OCI-LY3 (cell line): ENCODE data around the gene ATP1A3.

Experiments
- H2AFZ ChIP-seq: fragments of 200-600, 300-600 bp; shearing (Covaris generic); 2 replicates; pipeline ENCODE4 v1.6.0; 2014; ENCODE audit warnings: antibody characterized with exemption, low read depth, low read length
- H3K27ac ChIP-seq: fragments of 200-600, 300-600 bp; sonication (generic); 2 replicates; pipeline ENCODE4 v1.5.1; 2014; ENCODE audit warnings: mild to moderate bottlenecking, low read length, moderate library complexity, mixed read lengths
- H3K27me3 ChIP-seq: fragments of 200-600, 300-600 bp; sonication (generic); 2 replicates; pipeline ENCODE4 v1.6.1; 2014; ENCODE audit warnings: low read depth, low read length, mixed read lengths
- H3K36me3 ChIP-seq: fragments of 200-600, 300-600 bp; sonication (generic); replicated peaks from 2 replicates; pipeline ENCODE3; 2014; ENCODE audit warnings: low read depth, low read length, mixed read lengths
- H3K4me1 ChIP-seq: fragments of 300-600, 200-600 bp; sonication (generic); 2 replicates; pipeline ENCODE4 v1.6.1; 2014; ENCODE audit warnings: low read length, mixed read lengths
- H3K4me2 ChIP-seq: fragments of 200-600, 300-600 bp; sonication (generic); 2 replicates; pipeline ENCODE4 v1.6.1; 2014; ENCODE audit warnings: low read length, mixed read lengths
- H3K4me3 ChIP-seq: fragments of 300-600, 200-600 bp; sonication (generic); 2 replicates; pipeline ENCODE4 v1.5.1; 2014; ENCODE audit warnings: antibody characterized with exemption, mild to moderate bottlenecking, low read length, moderate library complexity
- H3K79me2 ChIP-seq: fragments of 300-600, 200-600 bp; shearing (Covaris generic); 2 replicates; pipeline ENCODE4 v1.6.1; 2014; ENCODE audit warnings: mild to moderate bottlenecking, low read length, mixed read lengths
- H3K9ac ChIP-seq: fragments of 300-600, 200-600 bp; shearing (Covaris generic); 2 replicates; pipeline ENCODE4 v1.6.0; 2014; ENCODE audit warnings: mild to moderate bottlenecking, low read length, moderate library complexity
- H3K9me3 ChIP-seq: fragments of 200-600, 300-600 bp; shearing (Covaris generic); 2 replicates; pipeline ENCODE4 v1.6.1; 2014; ENCODE audit warnings: low read length, mixed read lengths; ENCODE audit not compliant: insufficient read depth
- H4K20me1 ChIP-seq: fragments of 200-600, 300-600 bp; sonication (generic); 2 replicates; pipeline ENCODE4 v1.6.1; 2016; ENCODE audit warnings: low read length, mixed read lengths; ENCODE audit not compliant: insufficient read depth
- EZH2phosphoT487 ChIP-seq: fragments of 200-600 bp; shearing (Covaris generic); IDR thresholded peaks from 2 replicates; pipeline ENCODE4 v1.6.1; 2018; ENCODE audit warnings: antibody characterized with exemption, mixed run types, low read depth
- TF ChIP-seq, protein P1 (sequence below): fragments of 200-600, 300-600 bp; sonication (generic); IDR thresholded peaks from 2 replicates; pipeline ENCODE4 v1.5.1; 2014; ENCODE audit warnings: antibody characterized with exemption, low read length, low read depth

The ATP1A3 gene

DNA sequence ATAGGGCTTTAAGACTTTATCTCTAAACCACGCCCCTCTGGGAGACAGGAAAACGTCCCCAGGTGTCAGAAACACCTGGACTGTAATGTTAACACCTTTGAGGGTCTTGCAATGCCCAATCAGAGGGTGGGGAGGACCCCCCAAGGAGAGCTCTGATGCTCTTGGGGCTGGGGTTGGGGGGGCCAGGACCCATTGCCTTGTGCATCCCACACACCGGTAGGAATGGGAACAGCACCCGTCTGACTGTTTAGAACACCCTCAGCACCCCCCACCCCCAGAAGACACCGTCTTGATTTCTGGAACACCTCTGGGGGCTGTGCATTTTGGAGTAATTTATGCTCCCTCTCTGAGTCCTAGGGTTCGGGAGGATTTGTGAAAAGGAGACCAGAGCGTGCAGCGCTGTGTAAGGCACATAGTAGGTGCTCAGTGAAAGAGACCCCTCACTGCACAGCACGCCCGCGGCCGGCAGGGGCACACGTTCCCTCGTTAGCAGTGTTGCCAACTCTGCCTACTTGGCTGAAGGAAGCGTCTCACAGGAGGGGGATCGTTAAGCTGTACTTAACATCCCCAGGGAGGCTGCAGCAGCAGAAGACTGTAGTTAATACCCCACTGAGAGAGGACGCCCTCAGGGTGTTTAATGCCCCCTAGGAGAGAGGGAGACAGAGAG, 63.0 kb downstream of the ATP1A3 start:
- TF ChIP-seq EZH2phosphoT487: no peak
- TF ChIP-seq, protein P1, sequence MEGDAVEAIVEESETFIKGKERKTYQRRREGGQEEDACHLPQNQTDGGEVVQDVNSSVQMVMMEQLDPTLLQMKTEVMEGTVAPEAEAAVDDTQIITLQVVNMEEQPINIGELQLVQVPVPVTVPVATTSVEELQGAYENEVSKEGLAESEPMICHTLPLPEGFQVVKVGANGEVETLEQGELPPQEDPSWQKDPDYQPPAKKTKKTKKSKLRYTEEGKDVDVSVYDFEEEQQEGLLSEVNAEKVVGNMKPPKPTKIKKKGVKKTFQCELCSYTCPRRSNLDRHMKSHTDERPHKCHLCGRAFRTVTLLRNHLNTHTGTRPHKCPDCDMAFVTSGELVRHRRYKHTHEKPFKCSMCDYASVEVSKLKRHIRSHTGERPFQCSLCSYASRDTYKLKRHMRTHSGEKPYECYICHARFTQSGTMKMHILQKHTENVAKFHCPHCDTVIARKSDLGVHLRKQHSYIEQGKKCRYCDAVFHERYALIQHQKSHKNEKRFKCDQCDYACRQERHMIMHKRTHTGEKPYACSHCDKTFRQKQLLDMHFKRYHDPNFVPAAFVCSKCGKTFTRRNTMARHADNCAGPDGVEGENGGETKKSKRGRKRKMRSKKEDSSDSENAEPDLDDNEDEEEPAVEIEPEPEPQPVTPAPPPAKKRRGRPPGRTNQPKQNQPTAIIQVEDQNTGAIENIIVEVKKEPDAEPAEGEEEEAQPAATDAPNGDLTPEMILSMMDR: peak; percentile 47
- H3K27me3 ChIP-seq: peaks cover 43% of the 10 kb centered on the region
- peaks cover 64% of the 10 kb centered on the region for H3K4me1 ChIP-seq
- H3K9ac ChIP-seq: no peak overlapping the region
- no peaks in the 10 kb centered on the region for H3K9me3 ChIP-seq
- H3K4me2 ChIP-seq: no peak overlapping the region
- H3K36me3 ChIP-seq: no peaks in the 10 kb centered on the region
- H4K20me1 ChIP-seq: no peaks in the 10 kb centered on the region
- H2AFZ ChIP-seq: no peak overlapping the region
- no peaks in the 10 kb centered on the region for H3K79me2 ChIP-seq
- no peak overlapping the region for H3K4me3 ChIP-seq
- no peak overlapping the region for H3K27ac ChIP-seq

DNA sequence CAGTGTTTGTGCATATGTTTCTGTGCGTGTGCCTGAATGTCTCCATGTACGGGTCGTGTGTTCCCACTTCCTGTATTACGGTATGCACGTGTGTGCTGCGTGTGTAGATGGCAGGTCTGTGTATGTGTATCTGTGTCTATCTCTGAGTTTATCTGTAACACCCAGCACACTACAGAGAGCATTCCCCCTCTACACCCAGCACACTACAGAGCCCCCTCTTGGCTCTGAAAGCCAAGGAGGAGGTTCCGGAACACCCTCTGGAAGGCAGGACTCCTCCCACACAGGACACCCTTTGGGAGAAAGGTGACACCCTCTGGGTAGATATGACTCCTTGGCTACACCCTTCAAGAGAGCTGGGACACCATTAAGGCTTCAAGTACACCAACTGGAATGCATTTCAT, 63.7 kb downstream of the ATP1A3 start:
- H3K9me3 ChIP-seq: no peaks in the 10 kb centered on the region
- H3K36me3 ChIP-seq: no peaks in the 10 kb centered on the region
- no peak overlapping the region for H3K9ac ChIP-seq
- peak overlapping the region; percentile 80 for H3K4me3 ChIP-seq
- H3K79me2 ChIP-seq: no peaks in the 10 kb centered on the region
- no peaks in the 10 kb centered on the region for H4K20me1 ChIP-seq
- H3K27ac ChIP-seq: no peak overlapping the region
- TF ChIP-seq, protein P1: no peak
- TF ChIP-seq EZH2phosphoT487: no peak
- peaks cover 37% of the 10 kb centered on the region for H3K27me3 ChIP-seq
- peaks cover 64% of the 10 kb centered on the region for H3K4me1 ChIP-seq
- peak overlapping the region; percentile 96 for H3K4me2 ChIP-seq
- no peak overlapping the region for H2AFZ ChIP-seq

DNA sequence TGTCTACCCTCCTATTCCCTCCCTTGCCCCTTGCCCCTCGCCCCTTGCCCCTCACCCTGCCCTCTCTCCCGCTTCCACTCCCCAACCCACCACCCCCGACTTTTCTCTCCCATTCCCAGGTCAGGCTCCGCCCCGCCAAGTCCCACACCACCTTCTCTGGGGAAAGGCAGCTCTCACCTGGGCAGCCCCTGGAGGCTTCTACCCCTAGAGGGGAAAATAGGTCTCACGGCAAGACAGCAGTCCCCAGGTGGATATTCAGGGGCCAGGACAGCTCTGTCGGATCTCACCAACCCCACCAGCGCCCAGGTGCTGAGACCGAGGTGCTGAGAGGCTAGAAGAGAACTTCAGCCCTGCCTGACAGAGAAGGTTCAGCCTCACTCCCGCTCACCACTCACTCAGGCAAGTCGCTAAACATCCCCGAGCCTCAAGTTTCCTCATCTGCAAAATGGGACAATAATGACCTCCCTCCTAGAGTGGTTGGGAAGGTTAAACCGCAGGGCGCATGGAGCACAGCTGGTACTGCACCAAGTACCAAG, 64.4 kb downstream of the ATP1A3 start:
- Histone ChIP-seq H3K4me3 (peak overlapping the region; percentile 80), H3K79me2 (no peaks in the 10 kb centered on the region), H2AFZ (no peak overlapping the region), H3K4me2 (peak overlapping the region; percentile 96), H3K27ac (no peak overlapping the region), H3K36me3 (no peaks in the 10 kb centered on the region), H3K27me3 (peaks cover 40% of the 10 kb centered on the region), H3K4me1 (peaks cover 63% of the 10 kb centered on the region), H3K9me3 (no peaks in the 10 kb centered on the region), H4K20me1 (no peaks in the 10 kb centered on the region), H3K9ac (peak overlapping the region; percentile 76; the same call in 1 of the 2 replicates)
- no peak for TF ChIP-seq EZH2phosphoT487
- TF ChIP-seq, protein P1: no peak

DNA sequence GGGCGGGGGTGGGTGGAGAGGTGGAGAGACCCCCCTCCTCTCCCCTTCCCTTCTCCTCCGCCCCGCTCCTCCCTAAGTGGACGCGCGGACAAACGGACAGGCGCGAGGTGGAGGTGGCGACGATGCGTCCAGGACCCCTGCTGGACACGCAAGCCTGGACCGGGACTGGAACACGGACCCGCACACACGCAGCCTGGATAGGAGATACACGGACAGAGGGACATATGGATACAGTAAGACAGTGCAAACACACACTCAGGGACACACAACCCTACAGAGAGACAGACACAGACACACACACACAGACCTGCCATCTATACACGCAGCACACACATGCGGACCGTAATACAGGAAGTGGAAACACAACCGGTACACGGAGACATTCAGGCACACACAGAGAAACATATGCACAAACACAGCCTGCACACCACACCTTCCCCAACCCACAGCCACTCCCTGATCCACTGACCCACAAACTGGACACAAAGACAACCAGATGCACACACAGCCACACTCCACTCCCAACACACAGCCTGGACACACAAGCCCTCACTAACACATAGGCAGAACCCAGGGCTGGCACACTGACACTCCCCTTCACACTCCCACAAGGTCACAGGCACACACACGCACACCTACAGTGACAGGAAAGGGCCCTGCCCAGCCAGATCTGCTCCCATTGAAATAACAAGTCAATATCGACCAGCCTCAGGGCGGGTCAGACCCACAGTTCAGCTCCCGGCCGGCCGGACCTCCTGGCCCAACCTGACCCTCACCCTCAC, 65.1 kb downstream of the ATP1A3 start:
- peaks cover 46% of the 10 kb centered on the region for H3K27me3 ChIP-seq
- H3K4me1 ChIP-seq: peaks cover 60% of the 10 kb centered on the region
- peak overlapping the region; percentile 80 for H3K4me3 ChIP-seq
- H3K27ac ChIP-seq: no peak overlapping the region
- H3K36me3 ChIP-seq: no peaks in the 10 kb centered on the region
- peak overlapping the region; percentile 75 for H2AFZ ChIP-seq
- H3K4me2 ChIP-seq: peak overlapping the region; percentile 96
- no peaks in the 10 kb centered on the region for H4K20me1 ChIP-seq
- no peak for TF ChIP-seq EZH2phosphoT487
- TF ChIP-seq, protein P1: no peak
- peak overlapping the region; percentile 76 for H3K9ac ChIP-seq
- H3K9me3 ChIP-seq: no peaks in the 10 kb centered on the region
- H3K79me2 ChIP-seq: no peaks in the 10 kb centered on the region
